CD14-positive monocyte (primary cell): Measurements from ENCODE around the gene DSTYK. TPM values are rescaled to one million over a fixed set of nuclear protein-coding genes. Genes with fewer than 3 reads are reported as not detected.
A peak's percentile ranks its signal among the peaks of the same experiment; 100 is the strongest.

ENCODE experiments used
- DNase-seq, 3 donors: peaks; one replicate each; pipeline ENCODE4 v3.0.0-alpha.2; 2011 to 2022
- H2AFZ ChIP-seq: 2 replicates; pipeline ENCODE4 v1.6.0; 2012; ENCODE audit warnings: mild to moderate bottlenecking, low read depth, low read length, inconsistent platforms; ENCODE audit not compliant: insufficient read depth, poor library complexity, severe bottlenecking
- H3K27ac ChIP-seq, 2 donors: 1 replicate in 1 of 2; 2 replicates in 1 of 2; pipeline ENCODE4 v1.5.1; 2012 to 2013; ENCODE audit warnings: low read length in 2 of 2, control low read depth in 1 of 2, inconsistent platforms in 1 of 2, low read depth in 1 of 2, mild to moderate bottlenecking in 1 of 2
- H3K27me3 ChIP-seq, 2 donors: one replicate each; pipeline versions ENCODE4 v1.6.0 to v1.6.1; 2011 to 2013; ENCODE audit warnings: low read length in 2 of 2; ENCODE audit not compliant: control insufficient read depth in 2 of 2, insufficient read depth in 2 of 2
- H3K36me3 ChIP-seq, 2 donors: replicated peaks in 1 of 2; 1 replicate in 1 of 2; 2 replicates in 1 of 2; pipeline versions ENCODE4 v1.5.1 to v1.6.1; 2012 to 2013; ENCODE audit warnings: low read length in 2 of 2, control low read depth in 1 of 2, inconsistent platforms in 1 of 2, mild to moderate bottlenecking in 1 of 2; ENCODE audit not compliant: insufficient read depth in 2 of 2, control insufficient read depth in 1 of 2
- H3K4me1 ChIP-seq, 2 donors: 1 replicate in 1 of 2; 2 replicates in 1 of 2; pipeline versions ENCODE4 v1.5.1 to v1.6.1; 2012 to 2013; ENCODE audit warnings: low read length in 2 of 2, control low read depth in 1 of 2, inconsistent platforms in 1 of 2, mild to moderate bottlenecking in 1 of 2, moderate library complexity in 1 of 2; ENCODE audit not compliant: insufficient read depth in 2 of 2, control insufficient read depth in 1 of 2
- H3K4me2 ChIP-seq: replicated peaks from 2 replicates; pipeline ENCODE3; 2012; ENCODE audit warnings: low read length, moderate library complexity, mild to moderate bottlenecking; ENCODE audit not compliant: poor library complexity, severe bottlenecking; ENCODE audit errors: extremely low read depth
- H3K4me3 ChIP-seq, 3 experiments: fragments of 200-600 bp in 1 of 3; sonication (generic) in 1 of 3; replicated peaks in 1 of 3; 1 replicate in 2 of 3; 2 replicates in 1 of 3; pipeline ENCODE4 v1.5.1; 2011 to 2013; ENCODE audit warnings: low read length in 3 of 3, mild to moderate bottlenecking in 3 of 3, control low read depth in 2 of 3, low read depth in 2 of 3, inconsistent platforms in 1 of 3, moderate library complexity in 1 of 3
- H3K79me2 ChIP-seq: 2 replicates; pipeline ENCODE4 v1.6.0; 2012; ENCODE audit warnings: mild to moderate bottlenecking, control low read depth, inconsistent platforms, low read length, moderate library complexity; ENCODE audit not compliant: insufficient read depth
- H3K9ac ChIP-seq: 2 replicates; pipeline ENCODE4 v1.6.0; 2017; ENCODE audit warnings: low read length, mild to moderate bottlenecking; ENCODE audit not compliant: insufficient read depth, poor library complexity, severe bottlenecking
- H3K9me3 ChIP-seq, 2 donors: replicated peaks in 1 of 2; 1 replicate in 1 of 2; 2 replicates in 1 of 2; pipeline versions ENCODE4 v1.5.1 to v1.6.1; 2012 to 2013; ENCODE audit warnings: low read length in 2 of 2, control low read depth in 1 of 2; ENCODE audit not compliant: control insufficient read depth in 1 of 2, insufficient read depth in 1 of 2
- H4K20me1 ChIP-seq: 2 replicates; pipeline ENCODE4 v1.6.0; 2012; ENCODE audit warnings: mild to moderate bottlenecking, low read length, control low read depth, moderate library complexity; ENCODE audit not compliant: insufficient read depth
- H3K27ac Mint-ChIP-seq, 7 donors: one replicate each; pipeline ENCODE4 v1.8.0; 2020; ENCODE audit warnings: mild to moderate bottlenecking in 7 of 7, mixed read lengths in 7 of 7, moderate library complexity in 6 of 7, inconsistent platforms in 2 of 7
- H3K27me3 Mint-ChIP-seq, 3 donors: one replicate each; pipeline ENCODE4 v1.8.0; 2021 to 2022; ENCODE audit warnings: low read depth in 3 of 3, mild to moderate bottlenecking in 3 of 3, mixed read lengths in 3 of 3, moderate library complexity in 3 of 3, inconsistent platforms in 1 of 3
- H3K36me3 Mint-ChIP-seq, 2 donors: one replicate each; pipeline ENCODE4 v1.8.0; 2020; ENCODE audit warnings: mixed read lengths in 2 of 2, inconsistent platforms in 1 of 2, mild to moderate bottlenecking in 1 of 2
- H3K4me1 Mint-ChIP-seq: one replicate; pipeline ENCODE4 v1.8.0; 2020; ENCODE audit warnings: mild to moderate bottlenecking, mixed read lengths
- H3K4me3 Mint-ChIP-seq, 2 donors: one replicate each; pipeline ENCODE4 v1.8.0; 2020; ENCODE audit warnings: mild to moderate bottlenecking in 2 of 2, mixed read lengths in 2 of 2, moderate library complexity in 1 of 2
- H3K9me3 Mint-ChIP-seq, 7 donors: one replicate each; pipeline ENCODE4 v1.8.0; 2020 to 2022; ENCODE audit warnings: mixed read lengths in 7 of 7, mild to moderate bottlenecking in 6 of 7, moderate library complexity in 6 of 7, inconsistent platforms in 2 of 7
- CTCF ChIP-seq: fragments of 200-600 bp; IDR thresholded peaks from one replicate; pipeline ENCODE4 v1.8.0; 2022; ENCODE audit warnings: antibody characterized with exemption, mild to moderate bottlenecking
- WGBS: methylation state at CpG from one replicate; pipeline ENCODE4 v1.1.5; 2013; ENCODE audit warnings: missing lambda C conversion rate; ENCODE audit not compliant: insufficient coverage; 5-methylcytosine and 5-hydroxymethylcytosine counted together
- intact Hi-C, 2 donors: fragments of 100-400 bp; cut with micrococcal nuclease; formaldehyde crosslinking; loops; one replicate each; pipeline versions ENCODE4 v1.15.0 to v1.15.1; 2023
- polyA plus RNA-seq, 3 donors: library from polyadenylated mRNA; depleted of rRNA in 1 of 3; unstranded in 2 of 3; stranded (reverse) in 1 of 3; fragments of 300-500 nt in 2 of 3; fragments of >200 nt in 1 of 3; fragmentation: Illumina TruSeq in 2 of 3; gene quantifications; 1 replicate in 2 of 3; 2 replicates in 1 of 3; pipeline ENCODE4 v1.2.3, GENCODE V29; 2012 to 2021

The DSTYK gene
- polyA plus RNA-seq, 3 donors: 2.9 to 6.5 (median 3.8) TPM

- peak; percentile 18 to 33 (median 23) for DNase-seq
- H3K4me2 ChIP-seq: no peak overlapping the region
- no peaks in the 10 kb centered on the region for H3K79me2 ChIP-seq
- H2AFZ ChIP-seq: no peak overlapping the region
- H3K9me3 ChIP-seq: no peaks in the 10 kb centered on the region
- no peak overlapping the region for H3K4me3 ChIP-seq
- no peaks in the 10 kb centered on the region for H3K36me3 ChIP-seq
- 100% methylated on average over 1 of the region's 3 CpGs for WGBS
- H3K36me3 Mint-ChIP-seq: no peaks in the 10 kb centered on the region
- peaks cover 16% of the 10 kb centered on the region for H3K4me1 Mint-ChIP-seq
- peaks cover 5 to 11% of the 10 kb centered on the region in 2 donors for H3K4me1 ChIP-seq
- H3K9me3 Mint-ChIP-seq: peaks cover 0 to 6% (median 0%) of the 10 kb centered on the region in 7 donors
- H3K27me3 Mint-ChIP-seq: no peaks in the 10 kb centered on the region
- no peaks in the 10 kb centered on the region for H4K20me1 ChIP-seq
- H3K4me3 Mint-ChIP-seq: no peak overlapping the region
- H3K27me3 ChIP-seq: no peaks in the 10 kb centered on the region
- no peak overlapping the region for H3K9ac ChIP-seq
- H3K27ac Mint-ChIP-seq: peak overlapping the region in 2 of 7 donors; percentile 45 to 59
- TF ChIP-seq CTCF: no peak
- H3K27ac ChIP-seq: no peak overlapping the region
- intact Hi-C loops: loop anchor here in 1 of 2 donors (10.0 kb wide), 1 partner anchor 127 kb away; no protein-coding TSS in a partner anchor
Measured at GRCh38 chr1:205127646-205128045, 83.9 kb downstream of the DSTYK start.

DNA sequence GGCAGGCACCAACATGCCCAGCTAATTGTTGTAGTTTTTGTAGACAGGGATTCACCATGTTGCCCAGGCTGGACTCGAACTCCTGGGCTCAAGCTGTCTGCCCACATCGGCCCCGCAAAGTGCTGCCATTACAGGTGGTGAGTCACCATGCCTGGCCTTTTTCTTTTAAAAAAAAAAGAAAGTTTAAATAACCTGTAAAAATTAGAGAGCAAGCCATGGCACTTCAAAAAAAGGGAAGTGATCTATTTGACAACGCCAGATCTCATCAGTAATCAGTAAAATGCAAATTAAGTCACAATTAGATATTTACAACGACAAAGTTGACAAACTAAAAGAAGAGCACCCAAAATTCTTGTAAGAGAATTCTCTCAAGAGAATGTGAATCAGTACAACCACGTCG, 86.8 kb downstream of the DSTYK start:
- DNase-seq: no peak
- H3K9ac ChIP-seq: no peak overlapping the region
- H3K4me3 ChIP-seq: no peak overlapping the region
- no peak overlapping the region for H3K27ac ChIP-seq
- peaks cover 20% of the 10 kb centered on the region for H3K79me2 ChIP-seq
- peaks cover 38% of the 10 kb centered on the region for H3K4me1 Mint-ChIP-seq
- no peak for TF ChIP-seq CTCF
- H3K4me1 ChIP-seq: peaks cover 25 to 28% of the 10 kb centered on the region in 2 donors
- H3K4me3 Mint-ChIP-seq: no peak overlapping the region
- H2AFZ ChIP-seq: no peak overlapping the region
- no peaks in the 10 kb centered on the region for H3K36me3 ChIP-seq
- H3K27ac Mint-ChIP-seq: peak overlapping the region in 1 of 7 donors; percentile 35
- H3K27me3 Mint-ChIP-seq: peaks cover 0 to 2% (median 0%) of the 10 kb centered on the region in 3 donors
- intact Hi-C loops: loop anchor here (5.0 to 10.0 kb wide), 4 partner anchors 88 to 628 kb away; partner anchors contain the start of genes DSTYK (in 2 of the 2) and NUCKS1 (in 1 of the 2)
- 100% methylated on average over 2 of the region's 7 CpGs for WGBS
- H3K9me3 Mint-ChIP-seq: peaks cover 0 to 6% (median 0%) of the 10 kb centered on the region in 7 donors
- no peaks in the 10 kb centered on the region for H3K36me3 Mint-ChIP-seq
- peaks cover 8% of the 10 kb centered on the region for H4K20me1 ChIP-seq
- H3K27me3 ChIP-seq: no peaks in the 10 kb centered on the region
- no peak overlapping the region for H3K4me2 ChIP-seq
- H3K9me3 ChIP-seq: no peaks in the 10 kb centered on the region
